Progenitor cell of endocrine pancreas (in vitro differentiated cells): ENCODE results near the gene NCKIPSD. TPM values are rescaled to one million over a fixed set of nuclear protein-coding genes. Genes with fewer than 3 reads are reported as not detected.

ENCODE experiments used
- DNase-seq: peaks from one replicate; pipeline ENCODE4 v3.0.0; 2021; ENCODE audit warnings: low spot score; ENCODE audit not compliant: unreplicated experiment
- H3K27ac Mint-ChIP-seq: 2 replicates; pipeline ENCODE4 v1.8.0; 2021; ENCODE audit warnings: mild to moderate bottlenecking, moderate library complexity, mixed read lengths
- H3K27me3 Mint-ChIP-seq: 2 replicates; pipeline ENCODE4 v1.8.0; 2021; ENCODE audit warnings: mixed read lengths
- H3K36me3 Mint-ChIP-seq: 2 replicates; pipeline ENCODE4 v1.8.0; 2022; ENCODE audit warnings: mixed read lengths; ENCODE audit not compliant: insufficient read depth
- H3K4me1 Mint-ChIP-seq: 2 replicates; pipeline ENCODE4 v1.8.0; 2021; ENCODE audit warnings: low read depth, mixed read lengths
- H3K4me3 Mint-ChIP-seq: 2 replicates; pipeline ENCODE4 v1.8.0; 2021; ENCODE audit warnings: low read depth, mild to moderate bottlenecking, moderate library complexity, mixed read lengths
- H3K9me3 Mint-ChIP-seq: 2 replicates; pipeline ENCODE4 v1.8.0; 2021; ENCODE audit warnings: low read depth, mixed read lengths
- CTCF ChIP-seq: fragments of 200-600 bp; sonication (generic); IDR thresholded peaks from one replicate; pipeline ENCODE4 v1.5.0; 2021; ENCODE audit warnings: antibody characterized with exemption, mild to moderate bottlenecking; ENCODE audit not compliant: unreplicated experiment
- total RNA-seq: library from RNA; stranded (reverse); gene quantifications from 2 replicates; pipeline ENCODE4 v1.2.1, GENCODE V29; 2021

Gene NCKIPSD
- total RNA-seq, 1 donor from 2014 or later = 32.0 TPM

GRCh38 chr3:48681541-48681880 lies 4.2 kb downstream of the NCKIPSD start:
- Mint-ChIP-seq H3K27ac (no peak overlapping the region), H3K4me3 (no peak overlapping the region), H3K27me3 (no peaks in the 10 kb centered on the region), H3K9me3 (no peaks in the 10 kb centered on the region), H3K4me1 (peaks cover 18% of the 10 kb centered on the region), H3K36me3 (peaks cover 17% of the 10 kb centered on the region)
- TF ChIP-seq CTCF = no peak
- DNase-seq = no peak

GRCh38 chr3:48680811-48681540 lies 4.7 kb downstream of the NCKIPSD start:
- H3K9me3 Mint-ChIP-seq = no peaks in the 10 kb centered on the region
- TF ChIP-seq CTCF = no peak
- H3K36me3 Mint-ChIP-seq = peaks cover 16% of the 10 kb centered on the region
- H3K27me3 Mint-ChIP-seq = no peaks in the 10 kb centered on the region
- no peak overlapping the region for H3K27ac Mint-ChIP-seq
- H3K4me3 Mint-ChIP-seq = no peak overlapping the region
- peaks cover 15% of the 10 kb centered on the region for H3K4me1 Mint-ChIP-seq
- DNase-seq = no peak

GRCh38 chr3:48679411-48680391 lies 6.0 kb downstream of the NCKIPSD start:
- TF ChIP-seq CTCF = no peak
- no peak for DNase-seq
- Mint-ChIP-seq H3K36me3 (peaks cover 18% of the 10 kb centered on the region), H3K4me3 (no peak overlapping the region), H3K9me3 (no peaks in the 10 kb centered on the region), H3K27me3 (no peaks in the 10 kb centered on the region), H3K4me1 (peaks cover 10% of the 10 kb centered on the region), H3K27ac (no peak overlapping the region)

GRCh38 chr3:48678566-48679380 lies 6.9 kb downstream of the NCKIPSD start:
- no peak for DNase-seq
- Mint-ChIP-seq H3K4me1 (peaks cover 3% of the 10 kb centered on the region), H3K27me3 (no peaks in the 10 kb centered on the region), H3K27ac (no peak overlapping the region), H3K9me3 (no peaks in the 10 kb centered on the region), H3K4me3 (no peak overlapping the region), H3K36me3 (peaks cover 18% of the 10 kb centered on the region)
- TF ChIP-seq CTCF = no peak

- Mint-ChIP-seq H3K9me3 (no peaks in the 10 kb centered on the region), H3K27ac (no peak overlapping the region), H3K27me3 (no peaks in the 10 kb centered on the region), H3K4me3 (no peak overlapping the region), H3K36me3 (peaks cover 18% of the 10 kb centered on the region), H3K4me1 (no peaks in the 10 kb centered on the region)
- TF ChIP-seq CTCF = no peak
- DNase-seq = no peak
These were observed 7.7 kb downstream of the NCKIPSD start for GRCh38 chr3:48678056-48678455.
